HEK293 (cell line): Measurements from ENCODE around the gene ASNS.

Source experiments
- CTCF ChIA-PET: fragments of 350-600 bp; formaldehyde crosslinking; extraction: SDS; loops from one replicate; lab custom pipeline; 2021; ENCODE audit warnings: antibody characterized with exemption; lab: Yijun Ruan, JAX
- POLR2A ChIA-PET: fragments of 300-600 bp; formaldehyde crosslinking; extraction: SDS; loops from one replicate; lab custom pipeline; 2020; ENCODE audit warnings: antibody characterized with exemption, inconsistent platforms; lab: Yijun Ruan, JAX
- H3K27ac ChIP-seq: fragments of 200-500 bp; sonication (Bioruptor generic); 2 replicates; pipeline ENCODE4 v1.5.1; 2014; ENCODE audit warnings: low read depth, low read length, control low read depth, inconsistent platforms; ENCODE audit errors: extremely low read depth
- H3K36me3 ChIP-seq, 2 experiments: fragments of 200-500 bp in 1 of 2; sonication (Bioruptor generic) in 1 of 2; 1 replicate in 1 of 2; 2 replicates in 1 of 2; pipeline ENCODE4 v1.5.1; 2014 to 2017; ENCODE audit warnings: inconsistent platforms in 2 of 2, low read length in 2 of 2; ENCODE audit not compliant: control insufficient read depth in 2 of 2, insufficient read depth in 1 of 2
- H3K4me1 ChIP-seq: fragments of 200-500 bp; sonication (Bioruptor generic); 2 replicates; pipeline ENCODE4 v1.5.1; 2014; ENCODE audit warnings: mild to moderate bottlenecking, low read length, inconsistent platforms; ENCODE audit not compliant: control insufficient read depth, insufficient read depth
- H3K4me3 ChIP-seq: 2 replicates; pipeline ENCODE4 v1.5.1; 2011; ENCODE audit warnings: low read depth, mild to moderate bottlenecking, control low read depth, low read length, moderate library complexity
- H3K9me3 ChIP-seq: fragments of 200-500 bp; sonication (Bioruptor generic); 2 replicates; pipeline ENCODE4 v1.5.1; 2014; ENCODE audit warnings: low read depth, low read length, inconsistent platforms; ENCODE audit not compliant: control insufficient read depth, insufficient read depth
- BCL6B ChIP-seq: fragments of 450-650 bp; formaldehyde crosslinking; IDR thresholded peaks from 2 replicates; pipeline ENCODE4 v1.5.1; 2017; ENCODE audit warnings: missing biosample characterization, missing genetic modification characterization
- CTCF ChIP-seq: fragments of 450-650 bp; formaldehyde crosslinking; IDR thresholded peaks from 2 replicates; pipeline ENCODE4 v1.5.1; 2016; ENCODE audit warnings: missing biosample characterization, missing genetic modification characterization
- SCRT1 ChIP-seq: fragments of 450-650 bp; formaldehyde crosslinking; IDR thresholded peaks from 2 replicates; pipeline ENCODE4 v1.5.1; 2016; ENCODE audit warnings: missing biosample characterization, missing genetic modification characterization, borderline replicate concordance
- ZFP69B ChIP-seq: fragments of 450-650 bp; formaldehyde crosslinking; IDR thresholded peaks from 2 replicates; pipeline ENCODE4 v1.5.1; 2016; ENCODE audit warnings: missing biosample characterization, missing genetic modification characterization
- ZNF132 ChIP-seq: fragments of 450-650 bp; formaldehyde crosslinking; IDR thresholded peaks from 2 replicates; pipeline ENCODE4 v1.5.1; 2017; ENCODE audit warnings: missing biosample characterization, missing genetic modification characterization, borderline replicate concordance
- ZNF169 ChIP-seq: fragments of 450-650 bp; formaldehyde crosslinking; IDR thresholded peaks from 2 replicates; pipeline ENCODE4 v1.5.1; 2016; ENCODE audit warnings: missing biosample characterization, missing genetic modification characterization
- ZNF341 ChIP-seq: fragments of 450-650 bp; formaldehyde crosslinking; IDR thresholded peaks from 2 replicates; pipeline ENCODE4; 2016; ENCODE audit warnings: low read depth, missing biosample characterization, missing genetic modification characterization
- ZNF555 ChIP-seq: fragments of 450-650 bp; formaldehyde crosslinking; conservative IDR thresholded peaks from 2 replicates; pipeline ENCODE4 v1.5.1; 2017; ENCODE audit warnings: missing biosample characterization, mild to moderate bottlenecking, missing genetic modification characterization, inconsistent platforms
- ZNF610 ChIP-seq: fragments of 450-650 bp; formaldehyde crosslinking; IDR thresholded peaks from 2 replicates; pipeline ENCODE4 v1.5.1; 2016; ENCODE audit warnings: missing biosample characterization, missing genetic modification characterization, borderline replicate concordance
- ZNF654 ChIP-seq: fragments of 450-650 bp; formaldehyde crosslinking; IDR thresholded peaks from 2 replicates; pipeline ENCODE4 v1.5.1; 2016; ENCODE audit warnings: low read depth, missing biosample characterization, missing genetic modification characterization
- ZNF660 ChIP-seq: fragments of 450-650 bp; IDR thresholded peaks from 2 replicates; pipeline ENCODE4 v1.5.1; 2018; ENCODE audit warnings: missing biosample characterization, mild to moderate bottlenecking, missing genetic modification characterization
- ZNF792 ChIP-seq: fragments of 450-650 bp; formaldehyde crosslinking; IDR thresholded peaks from 2 replicates; pipeline ENCODE4 v1.5.1; 2016; ENCODE audit warnings: missing biosample characterization, missing genetic modification characterization
- ZNF843 ChIP-seq: fragments of 450-650 bp; formaldehyde crosslinking; IDR thresholded peaks from 2 replicates; pipeline ENCODE4 v1.5.1; 2016; ENCODE audit warnings: missing biosample characterization, missing genetic modification characterization
- ZSCAN30 ChIP-seq: fragments of 450-650 bp; IDR thresholded peaks from 2 replicates; pipeline ENCODE4 v1.5.1; 2018; ENCODE audit warnings: missing biosample characterization, mild to moderate bottlenecking, missing genetic modification characterization, moderate library complexity

ASNS gene

GRCh38 chr7:97846945-97847344 lies 25.3 kb downstream of the ASNS start (continued):
- TF ChIP-seq ZNF341 (tag by site-specific recombination) (no peak), ZNF132 (no peak), ZSCAN30 (tag by site-specific recombination) (no peak), ZNF792 (tag by site-specific recombination) (no peak), ZNF843 (tag by site-specific recombination) (no peak), ZNF169 (tag by site-specific recombination) (no peak)

GRCh38 chr7:97845622-97846203 lies 26.5 kb downstream of the ASNS start:
- POLR2A ChIA-PET: no interaction called here
- TF ChIP-seq BCL6B (no peak), SCRT1 (tag by site-specific recombination) (no peak), ZNF654 (tag by site-specific recombination) (peak; percentile 56), CTCF (no peak)
- no peaks in the 10 kb centered on the region for H3K9me3 ChIP-seq
- H3K27ac ChIP-seq: no peak overlapping the region
- H3K36me3 ChIP-seq: no peaks in the 10 kb centered on the region
- no peak overlapping the region for H3K4me3 ChIP-seq
- no peaks in the 10 kb centered on the region for H3K4me1 ChIP-seq
- CTCF ChIA-PET: interaction anchor here (0.6 to 3.5 kb wide), 20 partner anchors 9 to 753 kb away, joined by 3 to 27 read pairs (median 4); partner anchors contain the start of gene SDHAF3

GRCh38 chr7:97844036-97844435 lies 28.2 kb downstream of the ASNS start:
- Histone ChIP-seq H3K27ac (no peak overlapping the region), H3K9me3 (no peaks in the 10 kb centered on the region), H3K4me3 (no peak overlapping the region), H3K36me3 (no peaks in the 10 kb centered on the region), H3K4me1 (no peaks in the 10 kb centered on the region)
- CTCF ChIA-PET: interaction anchor here (0.6 to 3.5 kb wide), 6 partner anchors 7 to 740 kb away, joined by 3 to 27 read pairs (median 4); no protein-coding TSS in a partner anchor
- POLR2A ChIA-PET: no interaction called here
- TF ChIP-seq ZNF660 (no peak), ZNF654 (tag by site-specific recombination) (0 out of 2 replicates have a peak, but pooled peaks have one; percentile 5)

GRCh38 chr7:97842772-97843345 lies 29.3 kb downstream of the ASNS start:
- CTCF ChIA-PET: no interaction called here
- POLR2A ChIA-PET: no interaction called here
- no peak overlapping the region for H3K27ac ChIP-seq
- no peaks in the 10 kb centered on the region for H3K9me3 ChIP-seq
- no peak overlapping the region for H3K4me3 ChIP-seq
- no peaks in the 10 kb centered on the region for H3K36me3 ChIP-seq
- 0 out of 2 replicates have a peak, but pooled peaks have one; percentile 51 for TF ChIP-seq ZNF610 (tag by site-specific recombination)
- no peak for TF ChIP-seq ZNF555 (tag by site-specific recombination)
- TF ChIP-seq ZFP69B (tag by site-specific recombination): no peak
- no peaks in the 10 kb centered on the region for H3K4me1 ChIP-seq
